K562 treated with DMSO at 1 percent for 12 hours (cell line): ENCODE data around the gene XPO4. TPM values are rescaled to one million over a fixed set of nuclear protein-coding genes. Genes with fewer than 3 reads are reported as not detected.

Experiments
- total RNA-seq: library from RNA; unstranded; fragments of 300-600 nt; gene quantifications from 2 replicates; pipeline ENCODE4 v1.2.3, GENCODE V29; 2022; ENCODE audit not compliant: insufficient read depth

The XPO4 gene
- 1.2 and 5.7 TPM in 2 replicates for total RNA-seq

DNA sequence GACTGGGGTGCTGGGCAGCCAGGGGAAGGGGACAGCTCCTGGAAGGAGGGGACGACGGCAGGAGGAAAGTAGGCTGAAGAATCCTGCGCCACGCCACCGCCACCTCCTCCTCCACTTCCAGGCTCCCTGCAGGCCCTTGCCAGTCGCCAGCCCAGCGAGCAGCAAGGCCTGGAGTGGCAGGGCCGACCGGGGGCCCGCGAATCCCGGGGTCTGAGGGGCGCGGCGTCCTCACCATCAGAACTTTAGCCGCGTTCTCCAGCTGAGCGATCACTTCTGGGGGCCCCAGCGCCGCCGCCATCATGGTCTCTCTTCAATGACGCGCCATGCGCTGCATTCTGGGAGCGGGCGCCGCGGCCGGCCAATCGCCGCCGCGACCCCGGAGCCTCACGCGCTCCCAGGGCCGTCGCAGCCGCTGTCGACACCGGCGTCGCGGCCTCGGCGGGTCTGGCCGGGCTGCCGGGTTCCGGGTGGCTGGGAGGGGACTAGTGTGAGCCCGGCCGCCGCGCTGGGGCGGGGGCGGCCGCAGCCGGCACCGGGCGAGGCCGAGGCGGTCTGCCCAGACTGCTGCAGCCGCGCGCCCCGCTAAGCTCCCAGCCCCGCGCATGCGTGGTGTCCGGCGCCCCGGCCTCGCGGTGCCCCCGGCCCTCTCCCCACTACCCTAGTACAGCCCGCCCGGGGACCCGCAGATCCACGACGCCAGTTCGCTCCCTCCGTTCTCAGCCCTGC is at the start of gene XPO4:
Gene XPO4 (minus strand): TSS at position 309 of the 726 bp plus-strand sequence. CDS start 8 bp downstream, at position 301.

DNA sequence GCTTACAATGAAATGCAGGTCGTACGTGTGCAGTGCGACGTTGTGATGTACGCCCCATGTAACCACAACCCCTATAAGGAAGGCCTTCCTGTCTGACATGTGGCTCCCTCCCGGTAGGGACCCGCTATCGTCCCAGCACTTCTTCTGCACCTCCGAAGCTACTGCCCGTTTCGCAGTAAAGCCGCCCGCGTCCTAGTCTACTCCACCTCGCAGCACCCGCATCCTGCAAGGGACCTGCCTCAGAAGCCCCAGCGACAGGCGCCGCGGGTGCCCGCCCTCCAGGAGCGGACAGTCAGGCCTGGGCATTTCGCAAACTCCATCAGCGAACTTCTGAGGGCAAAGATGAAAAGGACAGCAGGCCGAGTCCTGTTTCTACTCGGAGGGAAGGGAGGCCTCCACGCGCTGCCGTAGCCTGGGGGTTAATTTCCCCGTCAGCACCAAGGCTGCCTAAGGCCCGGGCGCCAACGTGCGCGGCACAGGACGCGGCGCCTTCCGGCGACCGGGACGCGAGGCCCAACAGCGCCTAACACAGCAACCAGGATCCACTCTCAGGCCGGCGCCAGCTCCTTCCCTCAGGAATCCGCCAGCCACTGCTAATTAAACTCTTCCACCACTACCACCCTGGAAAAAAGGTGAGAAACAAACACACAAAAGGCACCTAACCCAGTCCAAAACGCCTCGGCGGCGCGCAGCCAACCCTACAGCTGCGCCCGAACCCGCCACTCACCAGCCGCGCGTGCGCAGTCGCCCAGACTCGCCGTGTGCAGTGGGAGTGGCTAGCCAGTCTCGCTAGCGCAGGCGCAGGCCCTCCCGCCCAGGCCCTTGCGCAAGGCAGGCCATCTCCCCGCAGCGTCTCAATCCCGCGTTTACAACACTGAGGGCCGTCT is 129.1 kb downstream of the XPO4 start, which contains the start of gene EEF1AKMT1:
Gene EEF1AKMT1 (minus strand): TSS at position 768 of the 887 bp plus-strand sequence. CDS start 16,363 bp downstream, outside the sequence.

Other genes with a start within 250 kb of the XPO4 start
- gene IL17D, start 199.0 kb downstream of the XPO4 start, total RNA-seq: 0.90 TPM in 1 of 2 replicates, not detected in the other
- 2.4 TPM in 2 replicates for gene EEF1AKMT1, start 128.8 kb downstream of the XPO4 start, total RNA-seq
- 0.35 and 2.6 TPM in 2 replicates for gene LATS2, start 158.8 kb upstream of the XPO4 start, total RNA-seq
- gene SAP18, start 237.4 kb upstream of the XPO4 start, total RNA-seq: 38.8 and 42.9 TPM in 2 replicates